ENCODE measurements around the gene SUPT7L. TPM values are rescaled to one million over a fixed set of nuclear protein-coding genes. Genes with fewer than 3 reads are reported as not detected.

SUPT7L gene
- polyA plus RNA-seq, 1 donor from 2014 or later: 95.8 TPM

DNA sequence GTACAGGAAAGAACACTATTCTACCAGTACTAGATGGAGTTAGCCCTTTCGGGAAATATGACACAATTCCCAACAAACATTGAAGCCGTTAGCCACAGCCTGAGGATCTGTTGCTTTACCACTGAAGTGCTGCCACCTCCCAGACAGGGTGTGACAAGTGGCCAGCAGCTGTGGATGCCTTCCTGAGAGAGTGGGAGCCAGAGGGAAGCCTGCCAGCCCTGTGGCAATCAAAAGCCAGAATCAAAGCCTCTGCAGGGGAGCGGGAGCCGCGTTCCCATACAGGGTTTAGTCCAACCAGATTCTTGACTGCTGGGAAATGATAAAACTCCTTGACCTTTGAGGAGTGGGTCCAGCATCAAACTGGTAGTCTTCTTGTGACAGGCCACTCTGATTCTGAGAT is 38.3 kb upstream of the SUPT7L start:
- Histone ChIP-seq H3K27me3 (ENCODE audit: insufficient read depth, low read depth, low read length) (no peaks in the 10 kb centered on the region), H3K27ac (ENCODE audit: low read length) (no peak overlapping the region), H4K20me1 (ENCODE audit: insufficient read depth) (no peaks in the 10 kb centered on the region), H3K9me3 (ENCODE audit: low read length) (no peaks in the 10 kb centered on the region), H3F3A (ENCODE audit: insufficient read depth, low read length, poor library complexity, severe bottlenecking) (no peaks in the 10 kb centered on the region), H3K36me3 (ENCODE audit: insufficient read depth, low read length) (no peaks in the 10 kb centered on the region), H3K4me2 (ENCODE audit: low read length) (no peak overlapping the region), H3K9ac (ENCODE audit: low read length) (no peak overlapping the region), H3K4me3 (ENCODE audit: low read length) (no peak overlapping the region), H2AFZ (ENCODE audit: low read depth, low read length) (no peak overlapping the region), H3K79me2 (replicated peaks; ENCODE audit: insufficient read depth, low read length) (no peaks in the 10 kb centered on the region), H3K9me2 (ENCODE audit: insufficient read depth, low read length) (no peaks in the 10 kb centered on the region)
- TF ChIP-seq POLR2AphosphoS5 (IDR thresholded peaks at IDR 0.05) (no peak), EZH2 (IDR thresholded peaks at IDR 0.05; ENCODE audit: borderline replicate concordance, insufficient read depth, low read length, poor library complexity, severe bottlenecking) (no peak), EP300 (conservative IDR thresholded peaks at IDR 0.05; ENCODE audit: poor library complexity, severe bottlenecking) (no peak), RAD21 (conservative IDR thresholded peaks at IDR 0.05) (no peak), SMC3 (conservative IDR thresholded peaks at IDR 0.05; ENCODE audit: poor library complexity) (no peak)
- TF ChIP-seq, protein P1, sequence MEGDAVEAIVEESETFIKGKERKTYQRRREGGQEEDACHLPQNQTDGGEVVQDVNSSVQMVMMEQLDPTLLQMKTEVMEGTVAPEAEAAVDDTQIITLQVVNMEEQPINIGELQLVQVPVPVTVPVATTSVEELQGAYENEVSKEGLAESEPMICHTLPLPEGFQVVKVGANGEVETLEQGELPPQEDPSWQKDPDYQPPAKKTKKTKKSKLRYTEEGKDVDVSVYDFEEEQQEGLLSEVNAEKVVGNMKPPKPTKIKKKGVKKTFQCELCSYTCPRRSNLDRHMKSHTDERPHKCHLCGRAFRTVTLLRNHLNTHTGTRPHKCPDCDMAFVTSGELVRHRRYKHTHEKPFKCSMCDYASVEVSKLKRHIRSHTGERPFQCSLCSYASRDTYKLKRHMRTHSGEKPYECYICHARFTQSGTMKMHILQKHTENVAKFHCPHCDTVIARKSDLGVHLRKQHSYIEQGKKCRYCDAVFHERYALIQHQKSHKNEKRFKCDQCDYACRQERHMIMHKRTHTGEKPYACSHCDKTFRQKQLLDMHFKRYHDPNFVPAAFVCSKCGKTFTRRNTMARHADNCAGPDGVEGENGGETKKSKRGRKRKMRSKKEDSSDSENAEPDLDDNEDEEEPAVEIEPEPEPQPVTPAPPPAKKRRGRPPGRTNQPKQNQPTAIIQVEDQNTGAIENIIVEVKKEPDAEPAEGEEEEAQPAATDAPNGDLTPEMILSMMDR (IDR thresholded peaks at IDR 0.05; ENCODE audit: poor library complexity, severe bottlenecking): no peak
- TF ChIP-seq, protein P2, sequence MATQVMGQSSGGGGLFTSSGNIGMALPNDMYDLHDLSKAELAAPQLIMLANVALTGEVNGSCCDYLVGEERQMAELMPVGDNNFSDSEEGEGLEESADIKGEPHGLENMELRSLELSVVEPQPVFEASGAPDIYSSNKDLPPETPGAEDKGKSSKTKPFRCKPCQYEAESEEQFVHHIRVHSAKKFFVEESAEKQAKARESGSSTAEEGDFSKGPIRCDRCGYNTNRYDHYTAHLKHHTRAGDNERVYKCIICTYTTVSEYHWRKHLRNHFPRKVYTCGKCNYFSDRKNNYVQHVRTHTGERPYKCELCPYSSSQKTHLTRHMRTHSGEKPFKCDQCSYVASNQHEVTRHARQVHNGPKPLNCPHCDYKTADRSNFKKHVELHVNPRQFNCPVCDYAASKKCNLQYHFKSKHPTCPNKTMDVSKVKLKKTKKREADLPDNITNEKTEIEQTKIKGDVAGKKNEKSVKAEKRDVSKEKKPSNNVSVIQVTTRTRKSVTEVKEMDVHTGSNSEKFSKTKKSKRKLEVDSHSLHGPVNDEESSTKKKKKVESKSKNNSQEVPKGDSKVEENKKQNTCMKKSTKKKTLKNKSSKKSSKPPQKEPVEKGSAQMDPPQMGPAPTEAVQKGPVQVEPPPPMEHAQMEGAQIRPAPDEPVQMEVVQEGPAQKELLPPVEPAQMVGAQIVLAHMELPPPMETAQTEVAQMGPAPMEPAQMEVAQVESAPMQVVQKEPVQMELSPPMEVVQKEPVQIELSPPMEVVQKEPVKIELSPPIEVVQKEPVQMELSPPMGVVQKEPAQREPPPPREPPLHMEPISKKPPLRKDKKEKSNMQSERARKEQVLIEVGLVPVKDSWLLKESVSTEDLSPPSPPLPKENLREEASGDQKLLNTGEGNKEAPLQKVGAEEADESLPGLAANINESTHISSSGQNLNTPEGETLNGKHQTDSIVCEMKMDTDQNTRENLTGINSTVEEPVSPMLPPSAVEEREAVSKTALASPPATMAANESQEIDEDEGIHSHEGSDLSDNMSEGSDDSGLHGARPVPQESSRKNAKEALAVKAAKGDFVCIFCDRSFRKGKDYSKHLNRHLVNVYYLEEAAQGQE (IDR thresholded peaks at IDR 0.05; ENCODE audit: borderline replicate concordance): no peak

DNA sequence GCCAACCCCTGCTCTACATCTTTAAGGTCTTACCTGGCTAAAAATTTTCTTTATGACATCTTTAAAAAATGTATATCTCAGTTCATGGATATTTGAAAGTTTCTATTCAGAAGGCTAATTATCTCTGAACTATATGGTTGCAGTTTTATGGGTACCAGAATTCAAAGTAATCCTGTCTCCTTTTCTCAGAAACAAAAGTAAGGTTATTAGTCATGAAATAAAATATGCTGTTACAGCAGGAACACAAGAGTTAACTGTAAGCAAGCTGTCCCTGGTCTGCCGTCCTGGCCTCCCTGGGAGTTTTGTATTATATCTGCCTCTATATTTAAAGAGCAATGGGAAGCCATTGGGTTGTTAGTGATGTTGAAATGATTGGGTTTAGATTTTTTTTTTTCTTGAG is 34.2 kb upstream of the SUPT7L start:
- Histone ChIP-seq H2AFZ (ENCODE audit: low read depth, low read length) (no peak overlapping the region), H3K4me2 (ENCODE audit: low read length) (no peak overlapping the region), H3K4me3 (ENCODE audit: low read length) (no peak overlapping the region), H3K27me3 (ENCODE audit: insufficient read depth, low read depth, low read length) (no peaks in the 10 kb centered on the region), H3K36me3 (ENCODE audit: insufficient read depth, low read length) (no peaks in the 10 kb centered on the region), H3K79me2 (replicated peaks; ENCODE audit: insufficient read depth, low read length) (no peaks in the 10 kb centered on the region), H3K27ac (ENCODE audit: low read length) (no peak overlapping the region), H3K9me3 (ENCODE audit: low read length) (no peaks in the 10 kb centered on the region), H3K9ac (ENCODE audit: low read length) (no peak overlapping the region), H3F3A (ENCODE audit: insufficient read depth, low read length, poor library complexity, severe bottlenecking) (no peaks in the 10 kb centered on the region), H3K9me2 (ENCODE audit: insufficient read depth, low read length) (no peaks in the 10 kb centered on the region), H4K20me1 (ENCODE audit: insufficient read depth) (no peaks in the 10 kb centered on the region)
- TF ChIP-seq SMC3 (conservative IDR thresholded peaks at IDR 0.05; ENCODE audit: poor library complexity) (no peak), EZH2 (IDR thresholded peaks at IDR 0.05; ENCODE audit: borderline replicate concordance, insufficient read depth, low read length, poor library complexity, severe bottlenecking) (no peak), RAD21 (conservative IDR thresholded peaks at IDR 0.05) (no peak), EP300 (conservative IDR thresholded peaks at IDR 0.05; ENCODE audit: poor library complexity, severe bottlenecking) (no peak), POLR2AphosphoS5 (IDR thresholded peaks at IDR 0.05) (no peak), MXI1 (conservative IDR thresholded peaks at IDR 0.05; ENCODE audit: poor library complexity, severe bottlenecking) (no peak), TAF1 (IDR thresholded peaks at IDR 0.05; ENCODE audit: low read depth) (no peak)
- TF ChIP-seq, protein P2 (IDR thresholded peaks at IDR 0.05; ENCODE audit: borderline replicate concordance): no peak
- TF ChIP-seq, protein P1 (IDR thresholded peaks at IDR 0.05; ENCODE audit: poor library complexity, severe bottlenecking): no peak
